Mesenchymal stem cell (in vitro differentiated cells and primary cell): ENCODE results near the gene ZNF117.
"Not testable (repeated sequence)": the region's sequence is repeated elsewhere in the genome, so short reads cannot be mapped to it uniquely, and the experiment has no call there.

Source experiments
- DNase-seq: peaks from one replicate; pipeline ENCODE4 v3.0.0-alpha.2; 2013
- H2AFZ ChIP-seq: one replicate; pipeline ENCODE4 v1.6.1; 2013; ENCODE audit warnings: low read depth, mild to moderate bottlenecking, control low read depth, inconsistent platforms, low read length, moderate library complexity
- H2AK5ac ChIP-seq: 2 replicates; pipeline ENCODE4 v1.6.1; 2013; ENCODE audit warnings: low read length, moderate library complexity, mild to moderate bottlenecking, inconsistent platforms; ENCODE audit not compliant: severe bottlenecking
- H2BK120ac ChIP-seq: one replicate; pipeline ENCODE4 v1.6.1; 2013; ENCODE audit warnings: low read depth, mild to moderate bottlenecking, inconsistent platforms, low read length, moderate library complexity
- H2BK12ac ChIP-seq, 2 experiments: one replicate each; pipeline ENCODE4 v1.6.1; 2013; ENCODE audit warnings: inconsistent platforms in 2 of 2, low read length in 2 of 2, mild to moderate bottlenecking in 2 of 2, moderate library complexity in 2 of 2, control low read depth in 1 of 2
- H2BK15ac ChIP-seq: one replicate; pipeline ENCODE4 v1.6.1; 2013; ENCODE audit warnings: mild to moderate bottlenecking, low read depth, inconsistent platforms; ENCODE audit not compliant: poor library complexity, severe bottlenecking
- H2BK5ac ChIP-seq: 2 replicates; pipeline ENCODE4 v1.6.1; 2013; ENCODE audit warnings: low read depth, mild to moderate bottlenecking, low read length, control low read depth, inconsistent platforms; ENCODE audit not compliant: poor library complexity, severe bottlenecking
- H3K14ac ChIP-seq, 2 experiments: one replicate each; pipeline ENCODE4 v1.6.1; 2013; ENCODE audit warnings: inconsistent platforms in 2 of 2, low read length in 2 of 2, control low read depth in 1 of 2, mild to moderate bottlenecking in 1 of 2, moderate library complexity in 1 of 2
- H3K18ac ChIP-seq, 2 experiments: one replicate each; pipeline ENCODE4 v1.6.1; 2013; ENCODE audit warnings: inconsistent platforms in 2 of 2, low read length in 2 of 2, control low read depth in 1 of 2, low read depth in 1 of 2, mild to moderate bottlenecking in 1 of 2
- H3K23ac ChIP-seq, 2 experiments: one replicate each; pipeline ENCODE4 v1.6.1; 2013; ENCODE audit warnings: inconsistent platforms in 2 of 2, low read length in 2 of 2, mild to moderate bottlenecking in 2 of 2, moderate library complexity in 2 of 2, control low read depth in 1 of 2
- H3K27ac ChIP-seq: 2 replicates; pipeline ENCODE4 v1.5.1; 2013; ENCODE audit warnings: mild to moderate bottlenecking, moderate library complexity, low read length, control low read depth, inconsistent platforms; ENCODE audit not compliant: poor library complexity, severe bottlenecking
- H3K27me3 ChIP-seq, 2 experiments: 2 replicates each; pipeline versions ENCODE4 v1.6.1 to v1.7.0; 2013; ENCODE audit warnings: low read length in 2 of 2, mild to moderate bottlenecking in 2 of 2, moderate library complexity in 2 of 2, control low read depth in 1 of 2, inconsistent platforms in 1 of 2; ENCODE audit not compliant: control insufficient read depth in 1 of 2, insufficient read depth in 1 of 2
- H3K36me3 ChIP-seq, 2 experiments: 2 replicates each; pipeline versions ENCODE4 v1.6.1 to v1.7.0; 2013; ENCODE audit warnings: low read length in 2 of 2, control low read depth in 1 of 2, inconsistent platforms in 1 of 2, low read depth in 1 of 2, mild to moderate bottlenecking in 1 of 2; ENCODE audit not compliant: insufficient read depth in 2 of 2, control insufficient read depth in 1 of 2
- H3K4ac ChIP-seq, 2 experiments: one replicate each; pipeline ENCODE4 v1.6.1; 2013; ENCODE audit warnings: inconsistent platforms in 2 of 2, low read length in 2 of 2, mild to moderate bottlenecking in 2 of 2, moderate library complexity in 2 of 2, control low read depth in 1 of 2, low read depth in 1 of 2
- H3K4me1 ChIP-seq: 2 replicates; pipeline ENCODE4 v1.6.1; 2013; ENCODE audit warnings: low read depth, low read length, control low read depth; ENCODE audit not compliant: control insufficient read depth, insufficient read depth
- H3K4me2 ChIP-seq: 2 replicates; pipeline ENCODE4 v1.6.1; 2013; ENCODE audit warnings: low read length, mild to moderate bottlenecking, inconsistent platforms; ENCODE audit not compliant: poor library complexity, severe bottlenecking
- H3K4me3 ChIP-seq, 2 experiments: 2 replicates each; pipeline versions ENCODE4 v1.5.1 to v1.7.0; 2013; ENCODE audit warnings: low read length in 2 of 2, mild to moderate bottlenecking in 2 of 2, control low read depth in 1 of 2, low read depth in 1 of 2; ENCODE audit not compliant: insufficient read depth in 1 of 2
- H3K79me1 ChIP-seq: replicated peaks from 2 replicates; pipeline ENCODE4 v1.6.1; 2013; ENCODE audit warnings: mild to moderate bottlenecking, control low read depth, low read length, inconsistent platforms; ENCODE audit not compliant: poor library complexity, severe bottlenecking
- H3K9ac ChIP-seq: 2 replicates; pipeline ENCODE4 v1.7.0; 2013; ENCODE audit warnings: mild to moderate bottlenecking, low read length, moderate library complexity
- H3K9me3 ChIP-seq: 2 replicates; pipeline ENCODE4 v1.7.0; 2013; ENCODE audit warnings: mild to moderate bottlenecking, low read length; ENCODE audit not compliant: control insufficient read depth
- H4K8ac ChIP-seq: one replicate; pipeline ENCODE4 v1.6.1; 2013; ENCODE audit warnings: inconsistent platforms, mild to moderate bottlenecking, low read length, moderate library complexity
- H4K91ac ChIP-seq: one replicate; pipeline ENCODE4 v1.6.1; 2013; ENCODE audit warnings: mild to moderate bottlenecking, low read length, inconsistent platforms
- WGBS: methylation state at CpG from one replicate; pipeline ENCODE4 v1.1.7; 2013; ENCODE audit warnings: mixed read lengths; 5-methylcytosine and 5-hydroxymethylcytosine counted together

ZNF117 gene

GRCh38 chr7:65020978-65021377, 30.1 kb upstream of the ZNF117 start:
- not testable (repeated sequence) for H2AK5ac ChIP-seq, H3K4me2 ChIP-seq, H2BK15ac ChIP-seq, H3K9ac ChIP-seq, H3K14ac ChIP-seq, H3K27ac ChIP-seq, H4K8ac ChIP-seq, H2AFZ ChIP-seq, DNase-seq, H3K9me3 ChIP-seq, H3K27me3 ChIP-seq, H3K36me3 ChIP-seq, H3K4me1 ChIP-seq, H3K79me1 ChIP-seq, H3K4me3 ChIP-seq, H2BK12ac ChIP-seq, H4K91ac ChIP-seq, H2BK120ac ChIP-seq, H3K18ac ChIP-seq, H2BK5ac ChIP-seq, H3K4ac ChIP-seq, H3K23ac ChIP-seq
- WGBS, result no CpG with 5 or more reads among the region's 3 CpGs

GRCh38 chr7:65009881-65010280, 19.0 kb upstream of the ZNF117 start:
- not testable (repeated sequence) for H3K9me3 ChIP-seq, H3K9ac ChIP-seq, H2BK12ac ChIP-seq, H4K8ac ChIP-seq, H3K36me3 ChIP-seq, H3K27me3 ChIP-seq, H2BK5ac ChIP-seq, H3K79me1 ChIP-seq, H2BK15ac ChIP-seq, H2AK5ac ChIP-seq, H3K4me3 ChIP-seq, H2BK120ac ChIP-seq, H3K4ac ChIP-seq, DNase-seq, H3K18ac ChIP-seq, H3K4me2 ChIP-seq, H3K27ac ChIP-seq, H3K4me1 ChIP-seq, H4K91ac ChIP-seq, H2AFZ ChIP-seq, H3K14ac ChIP-seq, H3K23ac ChIP-seq
- WGBS, result 85% methylated on average over 4 of the region's 7 CpGs

GRCh38 chr7:65009394-65009793, 18.6 kb upstream of the ZNF117 start:
- H2BK12ac ChIP-seq, H3K14ac ChIP-seq, H2BK15ac ChIP-seq, H2BK5ac ChIP-seq, H2AFZ ChIP-seq, H3K4me3 ChIP-seq, H4K8ac ChIP-seq, H3K18ac ChIP-seq, H4K91ac ChIP-seq, H3K27ac ChIP-seq, H3K9ac ChIP-seq, H2BK120ac ChIP-seq, H3K4me1 ChIP-seq, H3K4me2 ChIP-seq, H3K23ac ChIP-seq, H2AK5ac ChIP-seq, H3K27me3 ChIP-seq, H3K9me3 ChIP-seq, DNase-seq, H3K79me1 ChIP-seq, H3K36me3 ChIP-seq, H3K4ac ChIP-seq: not testable (repeated sequence)
- WGBS, result no CpG with 5 or more reads among the region's 2 CpGs

- not testable (repeated sequence) for H2BK5ac ChIP-seq, H2AFZ ChIP-seq, H3K27me3 ChIP-seq, DNase-seq, H2BK15ac ChIP-seq, H2BK12ac ChIP-seq, H3K14ac ChIP-seq, H4K91ac ChIP-seq, H3K18ac ChIP-seq, H2AK5ac ChIP-seq, H3K9me3 ChIP-seq, H3K23ac ChIP-seq, H3K4me2 ChIP-seq, H3K4ac ChIP-seq, H3K36me3 ChIP-seq, H2BK120ac ChIP-seq, H3K4me1 ChIP-seq, H3K27ac ChIP-seq
- H3K4me3 ChIP-seq, result peak overlapping the region in 1 of 2 experiments; percentile 93
- peak overlapping the region; percentile 80 for H4K8ac ChIP-seq
- peaks cover 15% of the 10 kb centered on the region for H3K79me1 ChIP-seq
- peak overlapping the region; percentile 99 for H3K9ac ChIP-seq
- WGBS, result 94% methylated on average over 1 of the region's 4 CpGs
Measured at GRCh38 chr7:65007036-65007435, 16.2 kb upstream of the ZNF117 start.
